HCT116 (cell line): ENCODE results near the gene XPNPEP3. TPM values are rescaled to one million over a fixed set of nuclear protein-coding genes. Genes with fewer than 3 reads are reported as not detected.

ENCODE experiments used
- ATAC-seq: fragments of 200-7000 bp; cut with Tn5 transposase; 2 replicates; pipeline ENCODE4 v1.9.1; 2020; ENCODE audit warnings: mild to moderate bottlenecking, moderate library complexity
- BruUV-seq: library from RNA; stranded (reverse); fragments of 400-500 nt; replicated peaks from 2 replicates; lab custom pipeline; 2021; lab: Mats Ljungman, UMichigan
- CTCF ChIA-PET: fragments of 300-600 bp; sonication (Branson Sonifier 250); formaldehyde crosslinking; loops from one replicate; lab custom pipeline; 2021; ENCODE audit warnings: antibody characterized with exemption; lab: Charles Lee
- POLR2A ChIA-PET: fragments of 300-600, 350-600 bp; sonication (Branson Sonifier 250); formaldehyde crosslinking; loops from one replicate; lab custom pipeline; 2021; ENCODE audit warnings: antibody characterized with exemption; lab: Charles Lee
- RAD21 ChIA-PET, 2 experiments: fragments of 300-600 bp; sonication (Branson Sonifier 250); formaldehyde crosslinking; loops; one replicate each; lab custom pipeline; 2023; ENCODE audit warnings: low total read pairs in 2 of 2; ENCODE audit not compliant: uncharacterized antibody in 2 of 2, unreplicated experiment in 2 of 2, low non-redundant PET in 1 of 2; lab: Charles Lee
- DNase-seq: peaks from one replicate; pipeline ENCODE4 v3.0.0-alpha.2; 2010; ENCODE audit warnings: low read depth, low spot score
- H2AFZ ChIP-seq: fragments of 200-600 bp; shearing (Covaris generic), sonication (generic); 2 replicates; pipeline ENCODE4 v1.6.1; 2017; ENCODE audit warnings: low read depth, mixed run types, mixed read lengths, antibody characterized with exemption, low read length; ENCODE audit not compliant: poor library complexity, severe bottlenecking
- H3K27ac ChIP-seq: 2 replicates; pipeline ENCODE4 v1.5.1; 2012; ENCODE audit warnings: low read depth, low read length
- H3K27me3 ChIP-seq: fragments of 200-600 bp; sonication (generic); 2 replicates; pipeline ENCODE4 v1.6.1; 2016; ENCODE audit warnings: mixed run types, low read length, mixed read lengths; ENCODE audit not compliant: insufficient read depth
- H3K36me3 ChIP-seq, 2 experiments: fragments of 200-500 bp in 1 of 2; fragments of 200-600 bp in 1 of 2; sonication (Bioruptor generic) in 1 of 2; sonication (generic) in 1 of 2; 2 replicates each; pipeline versions ENCODE4 v1.5.1 to v1.6.1; 2014 to 2016; ENCODE audit warnings: low read length in 2 of 2, inconsistent platforms in 1 of 2, mixed read lengths in 1 of 2, mixed run types in 1 of 2; ENCODE audit not compliant: insufficient read depth in 2 of 2, control insufficient read depth in 1 of 2
- H3K4me1 ChIP-seq, 2 experiments: fragments of 200-600 bp in 1 of 2; sonication (generic) in 1 of 2; 2 replicates each; pipeline versions ENCODE4 v1.5.1 to v1.6.1; 2012 to 2017; ENCODE audit warnings: low read length in 2 of 2, inconsistent platforms in 1 of 2, mild to moderate bottlenecking in 1 of 2, mixed read lengths in 1 of 2, mixed run types in 1 of 2, moderate library complexity in 1 of 2; ENCODE audit not compliant: insufficient read depth in 2 of 2, control insufficient read depth in 1 of 2
- H3K4me2 ChIP-seq: fragments of 200-600 bp; sonication (generic); 2 replicates; pipeline ENCODE4 v1.6.1; 2017; ENCODE audit warnings: mixed run types, low read length, mixed read lengths
- H3K4me3 ChIP-seq, 2 experiments: fragments of 200-600 bp in 1 of 2; sonication (generic) in 1 of 2; replicated peaks in 1 of 2; 2 replicates each; pipeline ENCODE4 v1.5.1; 2011 to 2016; ENCODE audit warnings: low read length in 2 of 2, control low read depth in 1 of 2, low read depth in 1 of 2, mild to moderate bottlenecking in 1 of 2, mixed read lengths in 1 of 2, mixed run types in 1 of 2
- H3K79me2 ChIP-seq: fragments of 200-600 bp; sonication (generic); 2 replicates; pipeline ENCODE4 v1.6.1; 2017; ENCODE audit warnings: mild to moderate bottlenecking, mixed run types, low read length, moderate library complexity, mixed read lengths; ENCODE audit not compliant: insufficient read depth
- H3K9ac ChIP-seq: fragments of 200-600 bp; sonication (generic); 2 replicates; pipeline ENCODE4 v1.6.1; 2016; ENCODE audit warnings: low read length, mixed read lengths
- H3K9me2 ChIP-seq: fragments of 200-600 bp; sonication (generic), shearing (Covaris generic); 2 replicates; pipeline ENCODE4 v1.6.1; 2017; ENCODE audit warnings: mixed run types, mild to moderate bottlenecking, moderate library complexity; ENCODE audit not compliant: insufficient read depth
- H3K9me3 ChIP-seq, 2 experiments: fragments of 200-500 bp in 1 of 2; fragments of 200-600 bp in 1 of 2; sonication (Bioruptor generic) in 1 of 2; sonication (generic) in 1 of 2; 2 replicates each; pipeline ENCODE4 v1.6.1; 2014 to 2017; ENCODE audit warnings: low read length in 2 of 2, mixed read lengths in 2 of 2, inconsistent platforms in 1 of 2, low read depth in 1 of 2, mild to moderate bottlenecking in 1 of 2, mixed run types in 1 of 2, moderate library complexity in 1 of 2; ENCODE audit not compliant: control insufficient read depth in 1 of 2, insufficient read depth in 1 of 2
- H4K20me1 ChIP-seq: fragments of 200-600 bp; sonication (generic), shearing (Covaris generic); 2 replicates; pipeline ENCODE4 v1.6.1; 2017; ENCODE audit warnings: mixed run types, mild to moderate bottlenecking, moderate library complexity; ENCODE audit not compliant: insufficient read depth
- CBX3 ChIP-seq: IDR thresholded peaks from 2 replicates; pipeline ENCODE4 v1.6.1; 2012; ENCODE audit warnings: low read depth
- EGR1 ChIP-seq: IDR thresholded peaks from 2 replicates; pipeline ENCODE4 v1.6.1; 2012; ENCODE audit warnings: low read depth
- POLR2AphosphoS5 ChIP-seq: IDR thresholded peaks from 2 replicates; pipeline ENCODE4 v1.6.1; 2011; ENCODE audit warnings: mild to moderate bottlenecking, low read depth, low read length, moderate library complexity
- ZNF274 ChIP-seq: fragments of 200-500 bp; sonication (Bioruptor generic); IDR thresholded peaks from 2 replicates; pipeline ENCODE4 v1.6.1; 2014; ENCODE audit warnings: mild to moderate bottlenecking, low read depth, low read length, inconsistent platforms
- intact Hi-C: fragments of 100-400 bp; cut with micrococcal nuclease; formaldehyde crosslinking; loops from 2 replicates; pipeline ENCODE4 v1.10.0; 2022
- total RNA-seq: library from RNA; stranded (reverse); gene quantifications from one replicate; pipeline ENCODE4 v1.2.1, GENCODE V29; 2021; ENCODE audit not compliant: unreplicated experiment
- TF ChIP-seq, protein P1 (sequence below): IDR thresholded peaks from 2 replicates; pipeline ENCODE4 v1.6.1; 2012
- TF ChIP-seq, protein P2 (sequence below): IDR thresholded peaks from 2 replicates; pipeline ENCODE4 v1.6.1; 2011; ENCODE audit warnings: mild to moderate bottlenecking, low read length, moderate library complexity; ENCODE audit not compliant: insufficient replicate concordance; ENCODE audit errors: extremely low read depth
- TF ChIP-seq, protein P3 (sequence below), 3 experiments: fragments of 200-600 bp in 1 of 3; sonication (generic) in 1 of 3; IDR thresholded peaks in 2 of 3; conservative IDR thresholded peaks in 1 of 3; 2 replicates each; pipeline ENCODE4 v1.5.1; 2012 to 2017; ENCODE audit warnings: low read depth in 2 of 3, low read length in 2 of 3, antibody characterized with exemption in 1 of 3, borderline replicate concordance in 1 of 3, control low read depth in 1 of 3, mild to moderate bottlenecking in 1 of 3, mixed read lengths in 1 of 3, mixed run types in 1 of 3, moderate library complexity in 1 of 3; ENCODE audit not compliant: insufficient read depth in 1 of 3

Gene XPNPEP3
- total RNA-seq, 1 experiment from 2014 or later: 29.8 TPM

DNA sequence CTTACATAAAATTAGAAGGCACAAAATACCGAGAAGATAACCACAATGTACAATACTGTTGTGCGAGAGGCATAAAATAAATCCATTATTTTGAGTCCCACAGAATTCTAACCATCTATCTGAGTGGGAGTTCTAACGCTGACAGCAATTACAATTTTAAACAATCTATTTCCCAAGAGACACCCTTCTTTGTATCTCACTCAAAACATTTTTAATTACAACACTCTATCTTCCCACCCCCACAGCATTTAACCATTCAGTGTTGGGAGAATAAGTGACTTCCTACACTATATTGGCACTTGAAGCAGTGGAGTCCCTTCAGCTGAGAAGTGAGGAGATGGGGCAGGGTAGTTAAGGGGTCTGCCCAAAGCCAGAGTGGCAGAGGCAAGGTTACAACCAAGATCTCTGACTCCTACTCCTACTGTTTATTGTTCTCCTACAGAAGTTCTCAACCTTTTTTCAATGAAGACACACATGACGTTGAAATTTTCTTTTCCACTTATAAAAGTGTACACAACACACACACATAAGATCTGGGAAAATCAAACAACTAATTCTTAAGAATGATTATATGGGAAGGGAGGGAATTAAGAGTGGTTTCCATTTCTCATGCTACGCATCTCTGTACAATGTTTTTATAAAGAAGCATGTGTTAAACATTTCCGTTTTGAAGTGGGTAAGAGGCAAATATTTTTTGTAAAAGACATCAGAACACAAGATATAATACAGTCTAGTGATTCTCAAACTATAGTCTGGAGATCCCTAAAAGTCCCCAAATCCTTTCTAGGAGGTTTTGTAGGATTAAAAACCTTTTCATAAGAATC, 48.7 kb upstream of the XPNPEP3 start:
- no TSS peak for BruUV-seq
- RAD21 ChIA-PET: no interaction called here
- CTCF ChIA-PET: interaction anchor here (0.8 kb wide), 1 partner anchor 11 kb away, joined by 3 read pairs; the partner anchor contains the start of gene SLC25A17

More for the DNA sequence above, 48.7 kb upstream of the XPNPEP3 start:
- Histone ChIP-seq H3K9ac (no peak overlapping the region), H3K27me3 (no peaks in the 10 kb centered on the region), H3K4me1 (peaks cover 0 to 8% of the 10 kb centered on the region in 2 experiments; a peak in 1 of 4 replicates), H3K79me2 (peaks cover 71% of the 10 kb centered on the region), H3K4me3 (no peak overlapping the region), H3K27ac (no peak overlapping the region), H3K4me2 (no peak overlapping the region), H3K9me3 (no peaks in the 10 kb centered on the region), H2AFZ (no peak overlapping the region), H3K9me2 (no peaks in the 10 kb centered on the region), H4K20me1 (no peaks in the 10 kb centered on the region), H3K36me3 (no peaks in the 10 kb centered on the region)
- DNase-seq (no peak), ATAC-seq (no peak)
- no peak for TF ChIP-seq ZNF274
- no peak for TF ChIP-seq CBX3
- TF ChIP-seq POLR2AphosphoS5: no peak
- TF ChIP-seq, protein P1, sequence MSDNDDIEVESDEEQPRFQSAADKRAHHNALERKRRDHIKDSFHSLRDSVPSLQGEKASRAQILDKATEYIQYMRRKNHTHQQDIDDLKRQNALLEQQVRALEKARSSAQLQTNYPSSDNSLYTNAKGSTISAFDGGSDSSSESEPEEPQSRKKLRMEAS: no peak
- no peak for TF ChIP-seq EGR1
- TF ChIP-seq, protein P2, sequence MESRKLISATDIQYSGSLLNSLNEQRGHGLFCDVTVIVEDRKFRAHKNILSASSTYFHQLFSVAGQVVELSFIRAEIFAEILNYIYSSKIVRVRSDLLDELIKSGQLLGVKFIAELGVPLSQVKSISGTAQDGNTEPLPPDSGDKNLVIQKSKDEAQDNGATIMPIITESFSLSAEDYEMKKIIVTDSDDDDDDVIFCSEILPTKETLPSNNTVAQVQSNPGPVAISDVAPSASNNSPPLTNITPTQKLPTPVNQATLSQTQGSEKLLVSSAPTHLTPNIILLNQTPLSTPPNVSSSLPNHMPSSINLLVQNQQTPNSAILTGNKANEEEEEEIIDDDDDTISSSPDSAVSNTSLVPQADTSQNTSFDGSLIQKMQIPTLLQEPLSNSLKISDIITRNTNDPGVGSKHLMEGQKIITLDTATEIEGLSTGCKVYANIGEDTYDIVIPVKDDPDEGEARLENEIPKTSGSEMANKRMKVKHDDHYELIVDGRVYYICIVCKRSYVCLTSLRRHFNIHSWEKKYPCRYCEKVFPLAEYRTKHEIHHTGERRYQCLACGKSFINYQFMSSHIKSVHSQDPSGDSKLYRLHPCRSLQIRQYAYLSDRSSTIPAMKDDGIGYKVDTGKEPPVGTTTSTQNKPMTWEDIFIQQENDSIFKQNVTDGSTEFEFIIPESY: no peak
- TF ChIP-seq, protein P3, sequence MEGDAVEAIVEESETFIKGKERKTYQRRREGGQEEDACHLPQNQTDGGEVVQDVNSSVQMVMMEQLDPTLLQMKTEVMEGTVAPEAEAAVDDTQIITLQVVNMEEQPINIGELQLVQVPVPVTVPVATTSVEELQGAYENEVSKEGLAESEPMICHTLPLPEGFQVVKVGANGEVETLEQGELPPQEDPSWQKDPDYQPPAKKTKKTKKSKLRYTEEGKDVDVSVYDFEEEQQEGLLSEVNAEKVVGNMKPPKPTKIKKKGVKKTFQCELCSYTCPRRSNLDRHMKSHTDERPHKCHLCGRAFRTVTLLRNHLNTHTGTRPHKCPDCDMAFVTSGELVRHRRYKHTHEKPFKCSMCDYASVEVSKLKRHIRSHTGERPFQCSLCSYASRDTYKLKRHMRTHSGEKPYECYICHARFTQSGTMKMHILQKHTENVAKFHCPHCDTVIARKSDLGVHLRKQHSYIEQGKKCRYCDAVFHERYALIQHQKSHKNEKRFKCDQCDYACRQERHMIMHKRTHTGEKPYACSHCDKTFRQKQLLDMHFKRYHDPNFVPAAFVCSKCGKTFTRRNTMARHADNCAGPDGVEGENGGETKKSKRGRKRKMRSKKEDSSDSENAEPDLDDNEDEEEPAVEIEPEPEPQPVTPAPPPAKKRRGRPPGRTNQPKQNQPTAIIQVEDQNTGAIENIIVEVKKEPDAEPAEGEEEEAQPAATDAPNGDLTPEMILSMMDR (IDR thresholded peaks at IDR 0.05 in 2 of 3, conservative IDR thresholded peaks at IDR 0.05 in 1 of 3; ENCODE audit: borderline replicate concordance in 1 of 3, insufficient read depth in 1 of 3, low read depth in 2 of 3, low read length in 2 of 3): no peak
- intact Hi-C loops: no loop called here
- POLR2A ChIA-PET: no interaction called here
